OCI-LY7 (cell line): ENCODE results near the gene ARL8B. TPM values are rescaled to one million over a fixed set of nuclear protein-coding genes. Genes with fewer than 3 reads are reported as not detected.

ENCODE experiments used
- BruUV-seq: library from RNA; stranded (reverse); fragments of 400-500 nt; replicated peaks from 2 replicates; lab custom pipeline; 2021; lab: Mats Ljungman, UMichigan
- CTCF ChIA-PET: fragments of 300-600 bp; sonication (Branson Sonifier 250); formaldehyde crosslinking; loops from one replicate; lab custom pipeline; 2022; ENCODE audit warnings: antibody characterized with exemption; ENCODE audit not compliant: unreplicated experiment; lab: Charles Lee
- POLR2A ChIA-PET: fragments of 300-600 bp; sonication (Branson Sonifier 250); formaldehyde crosslinking; loops from one replicate; lab custom pipeline; 2022; ENCODE audit warnings: antibody characterized with exemption; lab: Charles Lee
- DNase-seq: peaks from one replicate; pipeline ENCODE4 v3.0.0-alpha.2; 2015; ENCODE audit warnings: low spot score
- H2AFZ ChIP-seq: fragments of 200-600 bp; sonication (generic), shearing (Covaris generic); 2 replicates; pipeline ENCODE4 v1.6.1; 2014; ENCODE audit warnings: mild to moderate bottlenecking, antibody characterized with exemption, low read length, moderate library complexity
- H3K27ac ChIP-seq: fragments of 200-600 bp; sonication (generic); 2 replicates; pipeline ENCODE4 v1.5.1; 2014; ENCODE audit warnings: mixed run types, low read depth, mild to moderate bottlenecking, moderate library complexity, low read length, inconsistent platforms; ENCODE audit not compliant: poor library complexity, severe bottlenecking
- H3K36me3 ChIP-seq: fragments of 200-600 bp; sonication (generic); 2 replicates; pipeline ENCODE4 v1.6.1; 2014; ENCODE audit warnings: mild to moderate bottlenecking, antibody characterized with exemption, low read length, moderate library complexity, mixed read lengths; ENCODE audit not compliant: insufficient read depth
- H3K4me1 ChIP-seq: fragments of 200-600 bp; sonication (generic); 2 replicates; pipeline ENCODE4 v1.5.1; 2014; ENCODE audit warnings: mild to moderate bottlenecking, low read length; ENCODE audit not compliant: insufficient read depth, poor library complexity, severe bottlenecking
- H3K4me2 ChIP-seq: fragments of 200-600 bp; sonication (generic); 2 replicates; pipeline ENCODE4 v1.6.1; 2014; ENCODE audit warnings: mild to moderate bottlenecking, low read length
- H3K4me3 ChIP-seq: fragments of 200-600 bp; sonication (generic); 2 replicates; pipeline ENCODE4 v1.5.1; 2014; ENCODE audit warnings: mild to moderate bottlenecking, low read depth, low read length; ENCODE audit not compliant: poor library complexity, severe bottlenecking
- H3K79me2 ChIP-seq: fragments of 200-600 bp; sonication (generic); 2 replicates; pipeline ENCODE4 v1.6.1; 2016; ENCODE audit warnings: low read depth, mild to moderate bottlenecking, low read length, moderate library complexity, mixed read lengths; ENCODE audit not compliant: insufficient read depth
- H3K9me2 ChIP-seq: fragments of 200-600 bp; sonication (generic); 2 replicates; pipeline ENCODE4 v1.6.1; 2016; ENCODE audit warnings: mild to moderate bottlenecking, low read length, mixed read lengths; ENCODE audit not compliant: insufficient read depth
- H3K9me3 ChIP-seq: fragments of 200-600 bp; sonication (generic); 2 replicates; pipeline ENCODE4 v1.6.1; 2014; ENCODE audit warnings: mild to moderate bottlenecking, mixed run types, low read length, mixed read lengths
- H4K20me1 ChIP-seq: fragments of 200-600 bp; sonication (generic); 2 replicates; pipeline ENCODE4 v1.6.1; 2014; ENCODE audit warnings: mild to moderate bottlenecking, antibody characterized with exemption, low read length, moderate library complexity, mixed read lengths; ENCODE audit not compliant: insufficient read depth
- EZH2phosphoT487 ChIP-seq: fragments of 200-600 bp; sonication (generic); IDR thresholded peaks from 2 replicates; pipeline ENCODE4 v1.6.1; 2018; ENCODE audit warnings: low read depth, borderline replicate concordance, mild to moderate bottlenecking, mixed run types, antibody characterized with exemption, low read length, moderate library complexity, mixed read lengths
- intact Hi-C: fragments of 100-400 bp; cut with micrococcal nuclease; formaldehyde crosslinking; loops from one replicate; pipeline ENCODE4 v1.10.0; 2022; ENCODE audit not compliant: unreplicated experiment
- total RNA-seq, 2 experiments: library from RNA; depleted of rRNA in 1 of 2; stranded (reverse); fragments of >200 nt in 1 of 2; shearing (Covaris generic) in 1 of 2; gene quantifications; 2 replicates each; pipeline ENCODE4 v1.2.3, GENCODE V29; 2014 to 2022
- TF ChIP-seq, protein P1 (sequence below): fragments of 200-600 bp; sonication (generic); conservative IDR thresholded peaks from 2 replicates; pipeline ENCODE4 v1.5.1; 2014; ENCODE audit warnings: mild to moderate bottlenecking, antibody characterized with exemption, low read length, moderate library complexity, mixed read lengths

Gene ARL8B
- total RNA-seq, 2 experiments from 2014 or later = 27.1 to 60.4 TPM

DNA sequence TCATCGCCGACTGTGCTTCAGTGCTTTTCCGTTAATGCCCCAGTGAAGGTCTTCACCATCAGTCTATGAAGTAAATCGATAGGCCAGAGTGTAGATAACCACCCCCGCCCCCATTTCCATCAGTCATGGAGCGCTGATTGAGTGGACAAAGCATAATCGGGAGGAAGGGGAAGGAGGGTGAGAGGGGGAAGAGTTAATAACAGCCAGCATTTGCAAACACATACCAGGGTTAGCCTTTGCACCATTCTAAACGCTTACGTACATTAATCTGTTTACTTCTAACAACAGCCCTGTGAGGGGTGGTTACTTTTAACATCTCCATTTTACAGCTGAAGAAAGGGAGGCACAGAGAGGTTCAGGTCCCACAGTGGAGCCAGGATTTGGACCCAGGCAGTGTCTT is 92.3 kb downstream of the ARL8B start:
- no peak for TF ChIP-seq EZH2phosphoT487
- TF ChIP-seq, protein P1, sequence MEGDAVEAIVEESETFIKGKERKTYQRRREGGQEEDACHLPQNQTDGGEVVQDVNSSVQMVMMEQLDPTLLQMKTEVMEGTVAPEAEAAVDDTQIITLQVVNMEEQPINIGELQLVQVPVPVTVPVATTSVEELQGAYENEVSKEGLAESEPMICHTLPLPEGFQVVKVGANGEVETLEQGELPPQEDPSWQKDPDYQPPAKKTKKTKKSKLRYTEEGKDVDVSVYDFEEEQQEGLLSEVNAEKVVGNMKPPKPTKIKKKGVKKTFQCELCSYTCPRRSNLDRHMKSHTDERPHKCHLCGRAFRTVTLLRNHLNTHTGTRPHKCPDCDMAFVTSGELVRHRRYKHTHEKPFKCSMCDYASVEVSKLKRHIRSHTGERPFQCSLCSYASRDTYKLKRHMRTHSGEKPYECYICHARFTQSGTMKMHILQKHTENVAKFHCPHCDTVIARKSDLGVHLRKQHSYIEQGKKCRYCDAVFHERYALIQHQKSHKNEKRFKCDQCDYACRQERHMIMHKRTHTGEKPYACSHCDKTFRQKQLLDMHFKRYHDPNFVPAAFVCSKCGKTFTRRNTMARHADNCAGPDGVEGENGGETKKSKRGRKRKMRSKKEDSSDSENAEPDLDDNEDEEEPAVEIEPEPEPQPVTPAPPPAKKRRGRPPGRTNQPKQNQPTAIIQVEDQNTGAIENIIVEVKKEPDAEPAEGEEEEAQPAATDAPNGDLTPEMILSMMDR = no peak
- no peak overlapping the region for H3K27ac ChIP-seq
- H3K79me2 ChIP-seq = peaks cover 5% of the 10 kb centered on the region; the same call in 1 of the 2 replicates
- H3K4me3 ChIP-seq = no peak overlapping the region
- DNase-seq = no peak
- peaks cover 100% of the 10 kb centered on the region for H3K36me3 ChIP-seq
- H3K4me1 ChIP-seq = peaks cover 18% of the 10 kb centered on the region
- H3K9me2 ChIP-seq = no peaks in the 10 kb centered on the region
- no TSS peak for BruUV-seq
- H4K20me1 ChIP-seq = peaks cover 11% of the 10 kb centered on the region; the same call in 1 of the 2 replicates
- H3K4me2 ChIP-seq = no peak overlapping the region
- ChIA-PET POLR2A (no interaction called here), CTCF (no interaction called here)
- no peak overlapping the region for H2AFZ ChIP-seq
- intact Hi-C loops = no loop called here
- no peaks in the 10 kb centered on the region for H3K9me3 ChIP-seq

DNA sequence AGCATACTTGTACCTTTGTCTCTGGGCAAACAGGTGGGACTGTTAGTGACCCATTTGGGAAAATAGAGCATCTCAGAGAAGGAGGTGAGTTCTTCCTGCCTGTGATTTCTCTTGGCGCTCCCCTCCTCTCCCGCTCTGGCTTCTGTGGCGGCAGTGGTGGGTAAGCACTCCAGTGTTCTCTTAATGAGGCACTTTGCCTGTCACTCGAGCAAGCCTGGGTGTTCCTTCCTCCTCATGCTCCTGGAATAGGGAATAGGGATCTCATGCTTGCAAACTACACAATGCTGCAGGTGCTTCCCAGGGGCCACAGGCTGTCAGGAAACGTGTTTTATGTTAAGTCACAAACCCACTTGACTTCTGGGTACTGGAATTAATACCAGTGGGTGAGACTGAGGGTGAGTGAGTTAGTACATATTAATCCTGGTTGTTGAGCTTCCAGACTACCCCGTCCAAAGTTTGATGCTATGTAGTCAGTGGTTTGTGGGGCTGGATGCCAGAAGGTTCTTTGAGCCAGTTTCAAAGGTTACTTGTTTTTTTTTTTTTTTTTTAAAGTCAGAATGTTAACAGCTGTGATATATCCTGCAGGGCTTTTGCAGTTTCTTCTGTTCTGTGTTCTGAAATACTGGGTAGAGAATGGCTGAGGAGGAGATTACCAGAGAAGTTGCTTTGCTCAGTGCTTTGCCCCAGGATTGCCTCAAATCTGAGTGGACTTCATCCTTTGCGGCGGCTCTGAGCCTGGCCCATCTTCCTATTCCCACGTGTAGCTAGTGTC is 95.9 kb downstream of the ARL8B start:
- POLR2A ChIA-PET = interaction anchor here (0.9 to 2.6 kb wide), 2 partner anchors 20 to 35 kb away, joined by 5 to 10 read pairs; no protein-coding TSS in a partner anchor
- H3K4me2 ChIP-seq = no peak overlapping the region
- no peaks in the 10 kb centered on the region for H3K9me3 ChIP-seq
- BruUV-seq = no TSS peak
- no peaks in the 10 kb centered on the region for H3K9me2 ChIP-seq
- H3K79me2 ChIP-seq = 0 out of 2 replicates have a peak, but pooled peaks cover 3% of the 10 kb centered on the region
- H3K4me3 ChIP-seq = no peak overlapping the region
- no peak overlapping the region for H2AFZ ChIP-seq
- H3K4me1 ChIP-seq = peaks cover 5% of the 10 kb centered on the region
- TF ChIP-seq, protein P1 = no peak
- no peak for TF ChIP-seq EZH2phosphoT487
- intact Hi-C loops = loop anchor here (2.0 kb wide), 1 partner anchor 81 kb away; no protein-coding TSS in a partner anchor
- no peak for DNase-seq
- CTCF ChIA-PET = no interaction called here
- H3K36me3 ChIP-seq = peaks cover 98% of the 10 kb centered on the region
- peak overlapping the region; percentile 7 for H3K27ac ChIP-seq
- no peaks in the 10 kb centered on the region for H4K20me1 ChIP-seq

DNA sequence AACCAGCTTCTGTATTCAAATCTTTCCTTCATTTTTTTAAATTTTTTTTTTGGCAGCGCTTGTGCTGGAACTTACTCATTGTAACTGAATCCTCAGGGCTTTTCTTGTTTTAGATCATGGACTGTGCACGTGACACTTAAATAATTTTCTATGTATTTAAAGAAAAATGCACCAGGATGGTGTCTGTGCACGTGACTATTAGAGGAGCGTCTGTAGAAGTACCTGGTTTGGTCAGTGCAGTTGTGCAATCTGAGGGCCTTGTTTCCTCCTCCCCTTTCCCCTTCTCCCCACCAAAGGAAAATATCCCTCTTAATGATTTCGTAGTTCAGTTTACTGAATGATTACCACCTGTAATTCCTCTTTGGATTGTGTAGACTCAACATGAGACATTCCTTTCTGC is 96.7 kb downstream of the ARL8B start:
- DNase-seq = no peak
- no peak overlapping the region for H3K27ac ChIP-seq
- no peaks in the 10 kb centered on the region for H4K20me1 ChIP-seq
- ChIA-PET CTCF (no interaction called here), POLR2A (interaction anchor here (0.6 to 2.6 kb wide), 2 partner anchors 14 to 21 kb away, joined by 4 to 10 read pairs; no protein-coding TSS in a partner anchor)
- H3K4me3 ChIP-seq = no peak overlapping the region
- H3K9me2 ChIP-seq = no peaks in the 10 kb centered on the region
- intact Hi-C loops = loop anchor here (2.0 kb wide), 1 partner anchor 82 kb away; no protein-coding TSS in a partner anchor
- H2AFZ ChIP-seq = no peak overlapping the region
- no peak overlapping the region for H3K4me2 ChIP-seq
- H3K79me2 ChIP-seq = no peaks in the 10 kb centered on the region
- no peaks in the 10 kb centered on the region for H3K4me1 ChIP-seq
- H3K36me3 ChIP-seq = peaks cover 91% of the 10 kb centered on the region
- BruUV-seq = no TSS peak
- no peaks in the 10 kb centered on the region for H3K9me3 ChIP-seq
- TF ChIP-seq, protein P1 = no peak
- TF ChIP-seq EZH2phosphoT487 = no peak
